NB4 (cell line): ENCODE results near the gene NOX5.

Source experiments
- TF ChIP-seq, protein P1 (sequence below): IDR thresholded peaks from 2 replicates; pipeline ENCODE4 v1.6.1; 2011; ENCODE audit warnings: low read depth, low read length
- TF ChIP-seq, protein P2 (sequence below): IDR thresholded peaks from one replicate; pipeline ENCODE4 v1.5.1; 2012; ENCODE audit warnings: low read depth, low read length

GRCh38 chr15:69081310-69082004, 67.0 kb downstream of the NOX5 start:
- TF ChIP-seq, protein P1, sequence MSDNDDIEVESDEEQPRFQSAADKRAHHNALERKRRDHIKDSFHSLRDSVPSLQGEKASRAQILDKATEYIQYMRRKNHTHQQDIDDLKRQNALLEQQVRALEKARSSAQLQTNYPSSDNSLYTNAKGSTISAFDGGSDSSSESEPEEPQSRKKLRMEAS, result no peak
- TF ChIP-seq, protein P2, sequence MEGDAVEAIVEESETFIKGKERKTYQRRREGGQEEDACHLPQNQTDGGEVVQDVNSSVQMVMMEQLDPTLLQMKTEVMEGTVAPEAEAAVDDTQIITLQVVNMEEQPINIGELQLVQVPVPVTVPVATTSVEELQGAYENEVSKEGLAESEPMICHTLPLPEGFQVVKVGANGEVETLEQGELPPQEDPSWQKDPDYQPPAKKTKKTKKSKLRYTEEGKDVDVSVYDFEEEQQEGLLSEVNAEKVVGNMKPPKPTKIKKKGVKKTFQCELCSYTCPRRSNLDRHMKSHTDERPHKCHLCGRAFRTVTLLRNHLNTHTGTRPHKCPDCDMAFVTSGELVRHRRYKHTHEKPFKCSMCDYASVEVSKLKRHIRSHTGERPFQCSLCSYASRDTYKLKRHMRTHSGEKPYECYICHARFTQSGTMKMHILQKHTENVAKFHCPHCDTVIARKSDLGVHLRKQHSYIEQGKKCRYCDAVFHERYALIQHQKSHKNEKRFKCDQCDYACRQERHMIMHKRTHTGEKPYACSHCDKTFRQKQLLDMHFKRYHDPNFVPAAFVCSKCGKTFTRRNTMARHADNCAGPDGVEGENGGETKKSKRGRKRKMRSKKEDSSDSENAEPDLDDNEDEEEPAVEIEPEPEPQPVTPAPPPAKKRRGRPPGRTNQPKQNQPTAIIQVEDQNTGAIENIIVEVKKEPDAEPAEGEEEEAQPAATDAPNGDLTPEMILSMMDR, result no peak
